Transverse colon (tissue), 4 donors: ENCODE measurements around the gene CYBC1. TPM values are rescaled to one million over a fixed set of nuclear protein-coding genes. Genes with fewer than 3 reads are reported as not detected.

ENCODE experiments used
- DNase-seq: peaks from one replicate; pipeline ENCODE4 v3.0.0-alpha.2; 2019
- H3K27ac ChIP-seq, 4 donors: fragments of 200-600 bp; sonication (generic); 2 replicates each; pipeline ENCODE4 v1.5.1; 2016 to 2018; ENCODE audit warnings: inconsistent platforms in 4 of 4
- H3K27me3 ChIP-seq: fragments of 200-600 bp; sonication (generic); 2 replicates; pipeline ENCODE4 v1.5.1; 2017; ENCODE audit warnings: inconsistent platforms
- H3K36me3 ChIP-seq, 4 donors: fragments of 200-600 bp; sonication (generic); 2 replicates each; pipeline ENCODE4 v1.5.1; 2017 to 2019; ENCODE audit warnings: inconsistent platforms in 4 of 4
- H3K4me1 ChIP-seq, 4 donors: fragments of 200-600 bp; sonication (generic); 2 replicates each; pipeline ENCODE4 v1.5.1; 2017 to 2020; ENCODE audit warnings: inconsistent platforms in 4 of 4
- H3K4me3 ChIP-seq, 4 donors: fragments of 200-600 bp; sonication (generic); 1 replicate in 1 of 4; 2 replicates in 3 of 4; pipeline versions ENCODE4 v1.5.1 to v1.6.1; 2017 to 2019; ENCODE audit warnings: inconsistent platforms in 4 of 4
- H3K9me3 ChIP-seq, 2 donors: fragments of 200-600 bp; sonication (generic); 2 replicates each; pipeline ENCODE4 v1.5.1; 2017 to 2019; ENCODE audit warnings: inconsistent platforms in 2 of 2
- CTCF ChIP-seq, 5 experiments: fragments of 200-600 bp in 3 of 5; fragments of 450-650 bp in 2 of 5; sonication (generic) in 3 of 5; IDR thresholded peaks; 1 replicate in 2 of 5; 2 replicates in 3 of 5; pipeline ENCODE4 v1.5.1; 2016 to 2017; ENCODE audit warnings: antibody characterized with exemption in 5 of 5, inconsistent platforms in 3 of 5, mild to moderate bottlenecking in 2 of 5, moderate library complexity in 1 of 5
- EP300 ChIP-seq: sonication (generic); formaldehyde crosslinking; IDR thresholded peaks from one replicate; pipeline ENCODE4 v1.6.1; 2017; ENCODE audit warnings: antibody characterized with exemption, low read depth
- POLR2A ChIP-seq: fragments of 450-650 bp; IDR thresholded peaks from one replicate; pipeline ENCODE4 v1.6.1; 2016; ENCODE audit warnings: antibody characterized with exemption, mild to moderate bottlenecking, moderate library complexity
- POLR2AphosphoS5 ChIP-seq, 3 donors: sonication (generic); formaldehyde crosslinking; IDR thresholded peaks; one replicate each; pipeline ENCODE4 v1.6.1; 2016; ENCODE audit warnings: antibody characterized with exemption in 3 of 3
- WGBS, 2 donors: methylation state at CpG; one replicate each; pipeline ENCODE4 v1.1.5; 2018; ENCODE audit warnings: low coverage in 1 of 2; 5-methylcytosine and 5-hydroxymethylcytosine counted together
- in situ Hi-C, 4 donors: fragments of 200-750 bp; cut with MboI; loops; one replicate each; pipeline versions ENCODE4 v1.15.0 to v1.15.1; 2017; ENCODE audit warnings: low sequenced_read_pairs in 3 of 4, low pct_ligation_motif_present in 1 of 4, low pct_unique_long_range_greater_than_20kb in 1 of 4
- intact Hi-C: fragments of 100-400 bp; cut with DNase I; formaldehyde crosslinking; loops from one replicate; pipeline ENCODE4 v1.15.1; 2023; ENCODE audit warnings: low total_unique reads
- total RNA-seq, 4 donors: library from RNA; depleted of rRNA; stranded (reverse); fragments of >200 nt; gene quantifications; one replicate each; pipeline ENCODE4 v1.1.0, GENCODE V29; 2016

The CYBC1 gene
- total RNA-seq, 4 donors from 2014 or later, result 46.2 to 212 (median 86.2) TPM

GRCh38 chr17:82440991-82441627 is 9.4 kb downstream of the CYBC1 start:
- no peak for TF ChIP-seq POLR2AphosphoS5 (IDR thresholded peaks at IDR 0.05)
- TF ChIP-seq POLR2A, result no peak
- TF ChIP-seq CTCF (IDR thresholded peaks at IDR 0.05), result no peak
- no peak for TF ChIP-seq EP300
- 69% methylated on average over 16 of the region's 17 CpGs; no CpG with 5 or more reads in 1 of the 2 donors for WGBS, 2 donors
- no peak for DNase-seq
- intact Hi-C loops, result no loop called here
- H3K36me3 ChIP-seq, result no peaks in the 10 kb centered on the region
- H3K27me3 ChIP-seq, result no peaks in the 10 kb centered on the region
- peak overlapping the region; percentile 3 to 31 (median 12) for H3K27ac ChIP-seq
- no peak overlapping the region for H3K4me3 ChIP-seq
- in situ Hi-C loops, result no loop called here
- H3K4me1 ChIP-seq, result peaks cover 0 to 6% (median 1%) of the 10 kb centered on the region in 4 donors
- H3K9me3 ChIP-seq, result no peaks in the 10 kb centered on the region

GRCh38 chr17:82440469-82440981 is 10.0 kb downstream of the CYBC1 start:
- Histone ChIP-seq H3K4me1 (peaks cover 0 to 6% (median 1%) of the 10 kb centered on the region in 4 donors), H3K4me3 (no peak overlapping the region), H3K27ac (peak overlapping the region; percentile 3 to 31 (median 12)), H3K9me3 (no peaks in the 10 kb centered on the region), H3K36me3 (no peaks in the 10 kb centered on the region), H3K27me3 (no peaks in the 10 kb centered on the region)
- TF ChIP-seq POLR2A, result no peak
- no peak for TF ChIP-seq EP300
- no peak for TF ChIP-seq CTCF (IDR thresholded peaks at IDR 0.05)
- no peak for TF ChIP-seq POLR2AphosphoS5 (IDR thresholded peaks at IDR 0.05)
- no peak for DNase-seq
- intact Hi-C loops (no loop called here), in situ Hi-C loops (no loop called here)
- WGBS, 2 donors, result 71% methylated on average over 22 of the region's 22 CpGs; no CpG with 5 or more reads in 1 of the 2 donors

GRCh38 chr17:82439829-82440365 is 10.7 kb downstream of the CYBC1 start:
- H3K4me1 ChIP-seq, result peaks cover 0 to 3% (median 1%) of the 10 kb centered on the region in 4 donors
- H3K36me3 ChIP-seq, result no peaks in the 10 kb centered on the region
- no peak overlapping the region for H3K4me3 ChIP-seq
- DNase-seq, result no peak
- in situ Hi-C loops, result no loop called here
- peak overlapping the region in 1 of 4 donors; percentile 31 for H3K27ac ChIP-seq
- H3K27me3 ChIP-seq, result no peaks in the 10 kb centered on the region
- TF ChIP-seq CTCF (IDR thresholded peaks at IDR 0.05) (no peak), POLR2A (no peak), POLR2AphosphoS5 (IDR thresholded peaks at IDR 0.05) (no peak), EP300 (no peak)
- 96% methylated on average over 34 of the region's 34 CpGs; no CpG with 5 or more reads in 1 of the 2 donors for WGBS, 2 donors
- intact Hi-C loops, result no loop called here
- H3K9me3 ChIP-seq, result no peaks in the 10 kb centered on the region

- WGBS, 2 donors, result 86% methylated on average over 27 of the region's 29 CpGs; no CpG with 5 or more reads in 1 of the 2 donors
- H3K27me3 ChIP-seq, result no peaks in the 10 kb centered on the region
- no peak for DNase-seq
- H3K4me3 ChIP-seq, result no peak overlapping the region
- intact Hi-C loops, result no loop called here
- no peaks in the 10 kb centered on the region for H3K9me3 ChIP-seq
- TF ChIP-seq EP300 (no peak), POLR2A (no peak), POLR2AphosphoS5 (IDR thresholded peaks at IDR 0.05) (no peak), CTCF (IDR thresholded peaks at IDR 0.05) (no peak)
- in situ Hi-C loops, result no loop called here
- no peak overlapping the region for H3K27ac ChIP-seq
- peaks cover 0 to 3% (median 1%) of the 10 kb centered on the region in 4 donors for H3K4me1 ChIP-seq
- H3K36me3 ChIP-seq, result no peaks in the 10 kb centered on the region
Observed at GRCh38 chr17:82439194-82439828, 11.2 kb downstream of the CYBC1 start.
